OCI-LY7 (cell line): Measurements from ENCODE around the gene TRAM2.

Source experiments
- EZH2phosphoT487 ChIP-seq: fragments of 200-600 bp; sonication (generic); IDR thresholded peaks from 2 replicates; pipeline ENCODE4 v1.6.1; 2018; ENCODE audit warnings: low read depth, borderline replicate concordance, mild to moderate bottlenecking, mixed run types, antibody characterized with exemption, low read length, moderate library complexity, mixed read lengths
- TF ChIP-seq, protein P1 (sequence below): fragments of 200-600 bp; sonication (generic); conservative IDR thresholded peaks from 2 replicates; pipeline ENCODE4 v1.5.1; 2014; ENCODE audit warnings: mild to moderate bottlenecking, antibody characterized with exemption, low read length, moderate library complexity, mixed read lengths

DNA sequence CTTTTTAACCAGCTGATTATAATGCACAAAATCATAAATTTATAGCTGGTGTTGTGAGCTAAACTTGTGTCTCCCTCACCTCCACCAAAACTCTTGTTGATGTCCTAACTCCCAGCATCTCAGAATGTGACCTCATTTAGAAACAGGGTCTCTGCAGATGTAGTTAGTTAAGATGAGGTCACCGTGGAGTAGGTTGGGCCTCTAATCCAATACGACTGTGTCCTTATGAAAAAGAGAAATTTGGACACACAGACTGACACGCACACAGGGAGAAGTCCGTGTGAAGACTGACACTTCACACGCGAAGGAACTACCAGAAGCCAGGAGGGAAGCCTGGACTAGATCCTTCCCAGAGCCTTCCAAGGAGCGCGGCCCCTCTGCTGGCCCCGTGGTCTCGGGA, 46.5 kb downstream of the TRAM2 start:
- TF ChIP-seq, protein P1, sequence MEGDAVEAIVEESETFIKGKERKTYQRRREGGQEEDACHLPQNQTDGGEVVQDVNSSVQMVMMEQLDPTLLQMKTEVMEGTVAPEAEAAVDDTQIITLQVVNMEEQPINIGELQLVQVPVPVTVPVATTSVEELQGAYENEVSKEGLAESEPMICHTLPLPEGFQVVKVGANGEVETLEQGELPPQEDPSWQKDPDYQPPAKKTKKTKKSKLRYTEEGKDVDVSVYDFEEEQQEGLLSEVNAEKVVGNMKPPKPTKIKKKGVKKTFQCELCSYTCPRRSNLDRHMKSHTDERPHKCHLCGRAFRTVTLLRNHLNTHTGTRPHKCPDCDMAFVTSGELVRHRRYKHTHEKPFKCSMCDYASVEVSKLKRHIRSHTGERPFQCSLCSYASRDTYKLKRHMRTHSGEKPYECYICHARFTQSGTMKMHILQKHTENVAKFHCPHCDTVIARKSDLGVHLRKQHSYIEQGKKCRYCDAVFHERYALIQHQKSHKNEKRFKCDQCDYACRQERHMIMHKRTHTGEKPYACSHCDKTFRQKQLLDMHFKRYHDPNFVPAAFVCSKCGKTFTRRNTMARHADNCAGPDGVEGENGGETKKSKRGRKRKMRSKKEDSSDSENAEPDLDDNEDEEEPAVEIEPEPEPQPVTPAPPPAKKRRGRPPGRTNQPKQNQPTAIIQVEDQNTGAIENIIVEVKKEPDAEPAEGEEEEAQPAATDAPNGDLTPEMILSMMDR: no peak
- no peak for TF ChIP-seq EZH2phosphoT487
